Measurements from ENCODE around the gene CD2BP2.
"Not testable (repeated sequence)": the region's sequence is repeated elsewhere in the genome, so short reads cannot be mapped to it uniquely, and the experiment has no call there.

The CD2BP2 gene

DNA sequence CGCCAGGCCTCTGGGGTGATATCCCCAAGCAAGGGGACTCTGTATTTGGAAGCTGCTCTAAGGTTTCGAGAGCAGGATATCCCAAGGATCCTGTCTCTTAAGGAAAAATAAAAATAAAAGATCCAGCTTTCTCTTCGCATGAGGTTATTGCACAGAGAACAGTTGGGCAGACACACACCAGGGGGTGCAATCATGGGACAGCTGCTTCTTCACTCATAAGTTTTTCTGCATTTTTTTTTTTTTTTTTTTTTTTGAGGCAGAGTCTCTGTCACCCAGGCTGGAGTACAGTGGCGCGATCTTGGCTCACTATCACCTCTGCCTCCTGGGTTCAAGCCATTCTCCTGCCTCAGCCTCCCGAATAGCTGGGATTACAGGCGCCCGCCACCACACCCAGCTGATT is 13.1 kb downstream of the CD2BP2 start:
- not testable (repeated sequence) for DNase-seq

DNA sequence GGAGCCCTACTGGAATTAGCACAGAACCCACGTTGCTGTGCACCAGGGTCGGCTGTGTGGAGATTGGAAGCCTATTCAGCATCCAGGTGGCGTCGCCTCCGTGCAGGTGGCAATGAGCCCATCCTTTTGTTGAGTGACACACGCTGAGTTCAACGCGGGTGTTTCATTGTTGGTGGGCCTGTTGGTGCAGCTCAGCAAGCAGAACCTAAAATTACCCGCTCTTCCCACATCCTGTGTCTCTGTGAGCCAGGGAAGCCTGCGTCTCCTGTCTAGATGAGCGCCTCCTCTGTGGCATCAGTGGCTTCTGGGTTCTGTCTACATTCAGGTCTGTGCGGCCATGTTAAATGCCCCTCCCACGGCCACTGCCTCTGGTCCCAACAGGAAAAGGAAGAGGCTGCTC is 14.5 kb downstream of the CD2BP2 start:
- DNase-seq: no peak

DNA sequence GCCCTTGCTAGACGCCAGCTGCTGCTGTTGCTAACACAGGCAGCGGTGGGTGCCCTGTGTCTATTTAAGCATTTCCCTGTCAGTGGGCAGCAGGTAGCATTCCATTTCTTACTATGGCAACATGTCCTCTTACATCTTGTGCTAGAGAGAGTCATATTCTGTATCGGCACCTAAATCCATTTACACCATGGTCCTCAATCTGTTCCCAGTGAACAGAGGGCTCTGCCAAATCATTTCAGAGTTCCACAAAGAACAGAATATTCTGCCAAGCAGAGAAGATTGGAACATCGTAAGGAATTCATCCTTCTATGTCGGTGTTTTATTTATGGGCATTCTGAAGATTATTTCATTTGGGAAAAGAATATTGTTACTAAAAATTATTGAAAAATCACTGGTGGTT is 16.4 kb downstream of the CD2BP2 start:
- DNase-seq: not testable (repeated sequence)

DNA sequence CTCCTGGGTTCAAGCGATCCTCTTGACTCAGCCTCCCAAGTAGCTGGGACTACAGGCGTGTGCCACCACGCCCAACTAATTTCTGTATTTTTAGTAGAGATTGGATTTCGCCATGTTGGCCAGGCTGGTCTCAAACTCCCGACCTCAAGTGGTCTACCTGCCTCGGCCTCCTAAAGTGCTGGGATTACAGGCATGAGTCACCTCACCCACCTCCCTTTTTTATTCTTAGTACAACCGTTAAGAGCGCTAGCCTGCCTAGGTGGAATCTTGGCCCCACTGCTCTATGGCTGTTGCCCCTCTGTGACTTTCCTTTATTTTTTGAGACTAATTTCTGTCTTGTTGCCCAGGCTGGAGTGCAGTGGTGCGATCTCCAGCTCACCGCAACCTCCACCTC is 17.1 kb downstream of the CD2BP2 start:
- DNase-seq: not testable (repeated sequence)

DNA sequence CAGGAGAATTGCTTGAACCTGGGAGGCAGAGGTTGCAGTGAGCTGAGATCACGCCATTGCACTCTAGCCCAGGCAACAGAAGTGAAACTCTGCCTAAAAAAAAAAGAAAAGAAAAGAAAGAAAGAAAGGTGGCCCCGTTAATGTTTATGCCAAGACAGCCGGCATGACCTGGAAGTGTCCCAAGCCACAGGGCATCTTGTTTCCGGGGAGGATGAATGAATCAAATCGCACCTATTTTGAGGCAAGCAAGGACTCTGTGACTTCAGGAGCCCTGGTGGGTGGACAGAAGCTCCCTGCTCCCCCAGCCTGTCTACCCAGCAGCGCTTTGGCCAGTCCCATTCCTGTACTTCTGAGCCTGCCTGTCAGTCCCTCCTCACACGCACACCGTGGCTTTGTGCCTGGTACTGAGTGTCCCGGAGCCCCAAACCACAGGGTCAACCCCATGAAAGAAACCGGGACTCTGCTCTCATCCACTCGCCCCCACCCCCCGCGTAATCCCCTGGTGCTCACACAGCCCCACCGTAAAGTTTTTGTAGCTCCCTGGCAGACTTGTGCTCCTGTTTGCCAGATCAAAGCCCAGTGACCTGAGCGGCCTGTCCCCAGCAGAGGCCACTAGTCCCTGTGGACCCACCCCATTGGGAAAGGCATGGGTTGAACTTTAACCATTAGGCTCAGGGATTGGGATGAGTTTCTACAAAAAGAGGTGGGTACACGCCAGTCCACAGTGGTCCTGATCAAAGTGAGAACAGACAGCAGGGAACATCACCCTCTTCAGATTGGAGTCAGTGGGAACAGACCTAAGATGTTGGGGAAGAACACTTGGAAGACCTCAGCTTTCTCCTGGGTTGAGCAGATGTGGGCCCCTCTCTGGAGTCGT is 19.3 kb downstream of the CD2BP2 start:
- no peak for DNase-seq

DNA sequence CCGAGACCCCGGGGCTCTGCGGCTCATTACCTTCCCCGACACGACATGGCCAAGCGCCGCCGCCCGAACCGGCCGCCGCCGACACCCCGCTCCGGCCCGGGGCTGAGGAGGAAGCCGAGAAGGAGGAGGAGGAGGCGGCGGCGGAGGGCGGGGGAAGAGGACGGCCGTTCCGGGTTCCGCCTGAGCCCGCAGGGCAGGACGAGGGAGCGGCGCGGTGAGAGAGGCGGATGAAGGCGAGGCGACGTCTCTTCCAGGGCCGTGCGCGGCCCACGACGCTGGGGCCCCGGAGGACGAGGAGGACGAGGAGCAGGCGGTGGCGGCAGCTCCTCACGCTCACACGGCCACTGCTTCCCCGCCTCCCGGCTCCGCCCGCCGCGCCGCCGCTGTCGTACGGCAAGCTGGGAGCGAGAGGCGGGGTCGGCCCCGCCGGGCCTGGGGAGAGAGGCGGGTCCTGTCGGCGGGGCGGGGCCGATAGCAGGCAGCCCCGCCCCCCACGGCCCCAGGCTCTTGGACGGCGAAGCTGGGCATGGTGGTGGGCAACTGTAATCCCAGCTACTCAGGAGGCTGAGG is 20.0 kb downstream of the CD2BP2 start:
- peak; percentile 87 for DNase-seq

DNA sequence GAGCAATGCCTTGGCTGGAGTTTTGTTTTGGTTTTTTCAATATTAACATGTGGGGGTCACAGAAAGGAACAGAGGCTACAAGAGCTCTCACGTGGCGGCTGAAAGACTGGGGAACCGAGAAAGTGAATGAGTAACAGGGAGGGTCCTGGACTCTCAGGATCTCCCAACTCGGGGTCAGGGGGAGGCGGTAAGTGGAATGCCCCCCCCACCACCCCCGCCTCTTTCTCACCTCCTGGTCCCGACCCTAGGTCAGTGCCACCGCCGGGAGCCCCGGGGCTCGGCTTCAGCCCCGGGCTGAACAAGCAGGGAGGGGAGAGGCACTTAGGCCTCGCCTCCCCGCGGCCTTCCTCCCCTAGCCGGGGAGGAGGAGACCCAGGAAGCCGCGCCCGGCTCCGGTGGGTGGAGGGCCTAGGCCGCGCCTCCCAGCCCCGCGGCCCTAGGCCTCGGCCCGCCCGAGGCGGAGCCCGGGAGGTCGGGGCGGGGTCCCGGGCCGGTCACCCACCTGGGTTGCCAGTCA is 20.6 kb downstream of the CD2BP2 start:
- DNase-seq: peak; percentile 86

DNA sequence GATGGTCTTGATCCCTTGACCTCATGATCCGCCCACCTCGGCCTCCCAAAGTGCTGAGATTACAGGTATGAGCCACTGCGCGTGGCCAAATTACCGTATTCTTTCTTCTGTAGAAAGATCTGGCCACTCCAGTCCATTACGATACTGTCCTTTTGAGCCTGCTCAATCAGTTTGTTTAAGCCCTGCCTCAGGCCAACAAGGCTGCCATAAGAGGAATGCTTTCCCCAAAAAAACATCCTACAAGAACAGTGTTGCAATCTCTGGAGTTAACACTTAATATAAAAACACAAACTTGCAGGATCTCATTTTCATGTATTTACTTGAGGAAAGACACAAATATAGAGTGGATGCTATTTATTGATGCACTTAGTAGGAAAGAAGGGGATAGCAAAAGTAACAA is 30.9 kb downstream of the CD2BP2 start:
- not testable (repeated sequence) for DNase-seq

DNA sequence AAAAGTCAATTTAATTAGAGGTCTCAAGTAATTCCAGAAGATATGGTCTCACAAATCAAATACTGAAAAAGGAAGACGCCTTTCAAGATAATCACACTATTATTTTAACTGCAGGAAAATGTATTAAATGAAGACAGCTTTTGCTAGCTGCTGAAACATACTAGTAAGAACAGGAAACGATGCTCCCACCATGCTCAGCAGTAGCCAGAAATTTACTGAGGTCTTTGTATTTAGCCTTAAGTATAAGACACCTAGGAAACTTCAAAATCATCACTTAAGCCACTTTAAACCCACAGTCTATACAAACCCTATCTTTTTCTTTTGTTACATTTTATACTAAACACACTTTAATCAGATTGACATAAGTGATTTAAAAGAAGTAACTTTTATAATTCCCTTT is 36.5 kb downstream of the CD2BP2 start:
- DNase-seq: not testable (repeated sequence)

DNA sequence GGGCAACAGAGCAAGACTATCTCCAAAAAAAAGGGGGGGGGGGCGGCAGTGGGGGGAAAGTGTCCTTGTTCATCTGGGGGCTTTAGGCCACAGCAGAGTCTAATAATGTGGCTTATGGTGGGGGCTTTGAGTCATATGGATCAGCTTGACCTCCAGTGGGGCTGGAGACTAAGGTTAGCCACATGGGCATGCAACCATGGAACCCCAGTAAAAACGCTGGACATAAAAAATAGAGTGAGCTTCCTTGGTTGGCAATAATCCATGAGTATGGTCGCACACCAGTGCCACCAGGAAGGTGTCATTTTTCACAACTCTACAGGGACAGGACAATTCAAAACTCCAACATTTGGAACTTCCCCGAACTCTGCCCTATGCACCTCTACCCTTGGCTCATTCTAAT is 44.2 kb downstream of the CD2BP2 start:
- not testable (repeated sequence) for DNase-seq

DNA sequence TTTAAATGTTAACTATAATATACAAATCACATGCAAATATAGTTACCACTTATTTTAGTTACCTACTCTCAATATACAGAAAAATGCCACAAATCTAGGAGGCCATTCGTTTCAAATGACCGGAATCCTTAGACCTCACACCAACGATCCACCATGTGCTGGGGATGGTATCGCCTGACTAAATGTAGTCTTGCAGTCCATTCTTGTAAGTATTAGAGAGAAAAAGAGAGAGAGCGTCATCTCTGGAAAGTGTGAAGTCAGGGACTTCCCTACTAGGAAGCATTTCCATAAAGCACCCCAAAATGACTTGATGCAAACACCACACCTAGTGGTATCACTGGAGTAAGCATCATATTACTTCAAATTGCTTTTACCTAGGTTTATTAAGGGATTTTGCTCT is 45.9 kb downstream of the CD2BP2 start:
- not testable (repeated sequence) for DNase-seq

All from activated naive CD4-positive, alpha-beta T cell treated with anti-CD3 and anti-CD28 coated beads, Interleukin-2, amount 50 U/mL, for 16 hours (primary cell).